ENCODE measurements around the gene VMP1. TPM values are rescaled to one million over a fixed set of nuclear protein-coding genes. Genes with fewer than 3 reads are reported as not detected.

The VMP1 gene
- total RNA-seq (2022; extraction: Qiagen RNA extraction; ENCODE audit: low read depth), result 130 to 257 TPM (median 180 TPM) in 5 replicates

GRCh38 chr17:59707149-59707970, at the start of gene VMP1, which contains the start of gene PTRH2:
Gene VMP1, plus strand, starts transcription at chr17:59707654. Its CDS starts 23,793 bp downstream, at chr17:59731447.
Gene PTRH2, minus strand, starts transcription at chr17:59707430. Its CDS starts 9,452 bp downstream, at chr17:59697978.

Other genes with a start within 250 kb of the VMP1 start
- gene DHX40, start 142.0 kb upstream of the VMP1 start, total RNA-seq (2022; extraction: Qiagen RNA extraction; ENCODE audit: low read depth), result 31.3 to 42.3 TPM (median 41.3 TPM) in 5 replicates
- gene CLTC, start 87.8 kb upstream of the VMP1 start, total RNA-seq (2022; extraction: Qiagen RNA extraction; ENCODE audit: low read depth), result 168 to 219 TPM (median 205 TPM) in 5 replicates
- 97.3 to 120 TPM (median 109 TPM) in 5 replicates for gene PTRH2, start 224 bp upstream of the VMP1 start, total RNA-seq (2022; extraction: Qiagen RNA extraction; ENCODE audit: low read depth)
- 11.5 to 13.2 TPM (median 12.9 TPM) in 5 replicates for gene TUBD1, start 185.3 kb downstream of the VMP1 start, total RNA-seq (2022; extraction: Qiagen RNA extraction; ENCODE audit: low read depth)
- 41.9 to 52.3 TPM (median 49.5 TPM) in 5 replicates for gene RPS6KB1, start 185.5 kb downstream of the VMP1 start, total RNA-seq (2022; extraction: Qiagen RNA extraction; ENCODE audit: low read depth)

Measured in A549 treated with ZK216348 at 1 μM for 4 hours (cell line).